ENCODE measurements around the gene MAP7.
A peak's percentile ranks its signal among the peaks of the same experiment; 100 is the strongest.

MAP7 gene

GRCh38 chr6:136552054-136552453 is 1.8 kb upstream of the MAP7 start:
- no peak for DNase-seq (ENCODE audit: low read depth in 1 of 2, low spot score in 1 of 2)
- no peak for TF ChIP-seq JUND (IDR thresholded peaks at IDR 0.05; ENCODE audit: low read depth)
- in situ Hi-C loops (cut with HindIII; ENCODE audit: low pct_unique_long_range_greater_than_20kb, low sequenced_read_pairs), result no loop called here

DNA sequence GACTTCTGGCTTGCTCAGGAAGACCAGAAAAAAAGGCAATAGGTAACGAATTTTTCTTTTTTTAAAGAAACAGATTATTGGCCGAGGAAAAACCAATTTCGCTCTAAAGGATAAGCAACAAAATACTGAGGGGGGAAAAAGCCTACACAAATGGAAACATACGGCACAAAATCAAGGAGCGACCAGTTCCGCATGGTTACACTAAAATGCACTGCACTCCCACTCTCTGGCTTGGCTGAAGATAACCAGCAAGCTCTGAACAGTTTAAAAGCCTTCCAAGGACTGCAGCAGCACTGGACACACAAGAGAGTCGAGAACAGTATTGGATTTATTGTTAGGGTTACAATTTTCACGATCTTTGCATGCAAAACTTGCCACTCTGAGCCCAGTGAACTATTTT is 881 bp upstream of the MAP7 start:
- no peak for DNase-seq (ENCODE audit: low read depth in 1 of 2, low spot score in 1 of 2)
- TF ChIP-seq JUND (IDR thresholded peaks at IDR 0.05; ENCODE audit: low read depth), result no peak
- in situ Hi-C loops (cut with HindIII; ENCODE audit: low pct_unique_long_range_greater_than_20kb, low sequenced_read_pairs), result no loop called here

GRCh38 chr6:136550045-136550329 is 235 bp downstream of the MAP7 start:
- TF ChIP-seq JUND (IDR thresholded peaks at IDR 0.05; ENCODE audit: low read depth), result no peak
- in situ Hi-C loops (cut with HindIII; ENCODE audit: low pct_unique_long_range_greater_than_20kb, low sequenced_read_pairs), result no loop called here
- peak in 1 of 2 experiments; percentile 38 for DNase-seq (ENCODE audit: low read depth in 1 of 2, low spot score in 1 of 2)

DNA sequence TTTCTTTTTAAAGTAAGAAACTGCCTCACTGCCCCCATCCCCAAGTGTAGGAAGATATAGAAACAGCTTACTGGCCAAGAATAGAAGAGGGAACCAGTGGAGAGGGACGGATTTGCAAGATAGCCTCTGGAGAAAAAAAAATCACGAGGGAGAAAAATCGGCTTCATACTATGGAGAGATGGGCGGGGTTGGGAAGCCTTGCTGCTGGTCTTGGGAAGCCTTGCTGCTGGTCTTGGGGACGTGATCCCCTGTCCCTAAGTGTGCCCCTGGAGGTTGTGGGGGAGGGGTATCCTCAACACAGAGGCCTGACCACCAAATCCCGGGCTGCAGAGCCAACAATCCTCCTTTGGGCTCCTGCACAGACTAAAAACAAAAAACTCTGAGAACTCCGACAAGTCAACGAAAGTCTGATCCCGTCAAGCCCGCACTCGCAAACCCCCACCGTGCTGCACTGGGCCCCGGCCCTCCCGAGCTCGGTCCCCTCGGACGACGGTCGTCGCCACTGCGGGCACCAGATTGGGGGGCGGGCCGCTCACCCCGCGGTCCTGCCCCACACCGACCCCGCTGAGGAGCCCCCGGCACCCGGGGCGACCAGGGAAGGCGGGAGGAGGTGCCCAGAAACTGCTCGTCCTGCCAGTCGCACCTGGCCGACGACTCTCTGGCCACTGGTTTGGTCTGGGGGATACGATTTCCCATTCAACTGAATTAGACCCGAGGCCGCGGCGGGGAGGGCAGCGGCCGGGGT is 750 bp downstream of the MAP7 start:
- TF ChIP-seq JUND (IDR thresholded peaks at IDR 0.05; ENCODE audit: low read depth), result no peak
- in situ Hi-C loops (cut with HindIII; ENCODE audit: low pct_unique_long_range_greater_than_20kb, low sequenced_read_pairs), result no loop called here
- peak in 1 of 2 experiments; percentile 23 for DNase-seq (ENCODE audit: low read depth in 1 of 2, low spot score in 1 of 2)

- TF ChIP-seq JUND (IDR thresholded peaks at IDR 0.05; ENCODE audit: low read depth), result no peak
- no peak for DNase-seq (ENCODE audit: low read depth in 1 of 2, low spot score in 1 of 2)
- in situ Hi-C loops (cut with HindIII; ENCODE audit: low pct_unique_long_range_greater_than_20kb, low sequenced_read_pairs), result no loop called here
Observed at GRCh38 chr6:136548582-136549299, 1.5 kb downstream of the MAP7 start.

DNA sequence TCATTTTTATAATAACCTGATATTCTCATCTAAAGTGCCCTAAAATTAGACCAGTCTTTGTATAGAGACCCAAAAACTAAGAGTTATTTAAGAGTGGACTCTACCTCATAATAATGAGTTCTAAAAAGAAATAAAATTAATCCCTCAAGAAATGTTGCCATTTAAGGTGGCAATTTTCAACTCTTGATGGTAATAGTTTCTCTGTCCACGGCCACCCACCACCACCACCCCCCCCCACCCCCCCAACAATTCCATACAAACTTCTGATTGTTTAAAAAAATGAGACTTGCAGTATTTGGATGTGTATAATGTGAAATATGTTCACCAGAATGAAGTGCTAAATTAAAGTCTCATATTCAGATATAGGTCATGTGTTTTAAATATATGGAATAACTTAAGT is 2.4 kb downstream of the MAP7 start:
- in situ Hi-C loops (cut with HindIII; ENCODE audit: low pct_unique_long_range_greater_than_20kb, low sequenced_read_pairs), result no loop called here
- no peak for TF ChIP-seq JUND (IDR thresholded peaks at IDR 0.05; ENCODE audit: low read depth)

DNA sequence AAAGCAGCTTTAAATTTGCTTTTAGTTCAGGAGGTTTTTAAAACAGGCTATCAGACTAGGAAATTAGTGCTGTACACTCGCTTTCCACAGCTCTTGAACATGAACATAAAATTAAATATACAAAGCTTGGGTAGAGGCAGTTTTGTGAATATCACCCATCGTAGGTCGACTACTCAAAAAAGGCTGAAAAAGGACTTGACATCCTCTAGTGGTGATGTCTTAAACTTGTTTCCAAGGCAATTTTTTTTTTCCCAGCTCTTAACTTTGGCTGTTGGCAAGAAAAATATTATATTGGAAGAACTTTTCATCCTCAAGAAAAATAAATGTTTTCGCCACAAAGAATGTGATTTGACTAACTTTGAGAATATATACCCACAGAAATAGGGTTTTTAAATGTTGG is 2.9 kb downstream of the MAP7 start:
- peak; percentile 31 to 59 for DNase-seq (ENCODE audit: low read depth in 1 of 2, low spot score in 1 of 2)
- TF ChIP-seq JUND (IDR thresholded peaks at IDR 0.05; ENCODE audit: low read depth), result no peak
- in situ Hi-C loops (cut with HindIII; ENCODE audit: low pct_unique_long_range_greater_than_20kb, low sequenced_read_pairs), result no loop called here

More for the DNA sequence above, 2.4 kb downstream of the MAP7 start:
- DNase-seq (ENCODE audit: low read depth in 1 of 2, low spot score in 1 of 2), result no peak

DNA sequence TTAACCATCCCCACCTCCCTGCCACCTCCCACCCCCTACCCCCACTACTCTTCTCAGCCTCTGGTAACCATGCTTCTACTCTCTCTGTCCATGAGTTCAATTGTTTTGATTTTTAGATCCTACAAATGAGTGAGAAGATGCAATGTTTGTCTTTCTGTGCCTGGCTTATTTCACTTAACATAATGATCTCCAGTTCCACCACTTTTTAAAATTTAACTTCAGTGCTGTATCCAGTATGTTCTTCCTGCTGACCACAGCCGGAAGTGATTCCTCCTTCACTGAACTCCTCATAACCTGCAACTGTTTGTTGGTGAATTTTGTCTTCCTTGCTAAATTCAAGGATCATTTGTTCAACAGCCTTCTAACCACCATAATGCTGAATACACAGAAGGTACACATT is 3.9 kb downstream of the MAP7 start:
- in situ Hi-C loops (cut with HindIII; ENCODE audit: low pct_unique_long_range_greater_than_20kb, low sequenced_read_pairs), result no loop called here
- DNase-seq (ENCODE audit: low read depth in 1 of 2, low spot score in 1 of 2), result no peak

GRCh38 chr6:136544326-136544725 is 5.9 kb downstream of the MAP7 start:
- no peak for DNase-seq (ENCODE audit: low read depth in 1 of 2, low spot score in 1 of 2)
- in situ Hi-C loops (cut with HindIII; ENCODE audit: low pct_unique_long_range_greater_than_20kb, low sequenced_read_pairs), result no loop called here
- no peak for TF ChIP-seq JUND (IDR thresholded peaks at IDR 0.05; ENCODE audit: low read depth)

More for the DNA sequence above, 3.9 kb downstream of the MAP7 start:
- TF ChIP-seq JUND (IDR thresholded peaks at IDR 0.05; ENCODE audit: low read depth), result no peak

GRCh38 chr6:136541395-136541794 is 8.8 kb downstream of the MAP7 start:
- in situ Hi-C loops (cut with HindIII; ENCODE audit: low pct_unique_long_range_greater_than_20kb, low sequenced_read_pairs), result no loop called here

GRCh38 chr6:136539967-136540652 is 10.1 kb downstream of the MAP7 start:
- no peak for DNase-seq (ENCODE audit: low read depth in 1 of 2, low spot score in 1 of 2)
- no peak for TF ChIP-seq JUND (IDR thresholded peaks at IDR 0.05; ENCODE audit: low read depth)
- in situ Hi-C loops (cut with HindIII; ENCODE audit: low pct_unique_long_range_greater_than_20kb, low sequenced_read_pairs), result no loop called here

More at GRCh38 chr6:136541395-136541794, 8.8 kb downstream of the MAP7 start:
- TF ChIP-seq JUND (IDR thresholded peaks at IDR 0.05; ENCODE audit: low read depth), result no peak
- no peak for DNase-seq (ENCODE audit: low read depth in 1 of 2, low spot score in 1 of 2)

DNA sequence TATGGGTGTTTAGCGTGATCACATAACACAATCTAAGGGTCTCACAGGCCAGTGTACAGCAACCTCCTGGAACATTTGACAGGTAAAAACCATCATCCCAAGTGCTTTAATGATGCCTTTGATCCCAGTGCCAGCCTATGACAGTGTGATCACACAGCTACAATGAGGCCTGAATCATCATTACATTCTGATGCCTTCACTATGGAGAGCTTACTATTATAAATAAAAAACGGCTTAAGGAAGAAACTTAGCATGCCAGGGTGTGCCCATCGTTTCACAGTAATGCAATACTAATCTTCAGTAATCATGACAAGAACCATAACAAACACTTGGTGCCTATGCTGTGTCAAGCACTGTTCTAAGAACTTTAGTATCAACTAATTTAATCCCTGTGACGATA is 11.4 kb downstream of the MAP7 start:
- in situ Hi-C loops (cut with HindIII; ENCODE audit: low pct_unique_long_range_greater_than_20kb, low sequenced_read_pairs), result no loop called here
- TF ChIP-seq JUND (IDR thresholded peaks at IDR 0.05; ENCODE audit: low read depth), result no peak
- DNase-seq (ENCODE audit: low read depth in 1 of 2, low spot score in 1 of 2), result no peak

Measured in T47D (cell line).